Stimulated activated naive CD4-positive, alpha-beta T cell (primary cell): Measurements from ENCODE around the gene RNGTT.
"Not testable (repeated sequence)": the region's sequence is repeated elsewhere in the genome, so short reads cannot be mapped to it uniquely, and the experiment has no call there.

Experiments used
- DNase-seq, 6 experiments: peaks; one replicate each; lab custom pipeline; 2025; lab: John Stamatoyannopoulos, UW

RNGTT gene

DNA sequence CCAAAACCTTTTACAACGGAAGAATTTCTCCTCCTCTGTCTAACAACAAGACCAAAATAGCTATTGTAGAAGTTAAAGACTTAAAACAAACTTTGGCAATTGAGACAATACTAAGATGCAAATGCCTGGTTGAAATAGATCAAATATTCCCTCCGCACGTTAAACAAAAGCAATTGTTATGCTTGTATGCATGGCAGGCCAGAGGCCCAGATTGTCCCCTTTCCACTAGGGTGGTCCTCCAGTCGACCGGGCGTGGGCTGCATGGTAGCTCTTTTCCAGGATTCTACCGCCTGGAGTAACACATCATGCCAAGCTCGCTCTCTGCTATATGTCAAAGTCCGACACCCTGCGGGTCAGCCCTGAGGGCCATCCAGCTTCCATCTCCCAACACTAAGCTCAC is 234.7 kb downstream of the RNGTT start:
- no peak for DNase-seq

GRCh38 chr6:88726409-88726808 is 237.0 kb downstream of the RNGTT start:
- DNase-seq = not testable (repeated sequence)

DNA sequence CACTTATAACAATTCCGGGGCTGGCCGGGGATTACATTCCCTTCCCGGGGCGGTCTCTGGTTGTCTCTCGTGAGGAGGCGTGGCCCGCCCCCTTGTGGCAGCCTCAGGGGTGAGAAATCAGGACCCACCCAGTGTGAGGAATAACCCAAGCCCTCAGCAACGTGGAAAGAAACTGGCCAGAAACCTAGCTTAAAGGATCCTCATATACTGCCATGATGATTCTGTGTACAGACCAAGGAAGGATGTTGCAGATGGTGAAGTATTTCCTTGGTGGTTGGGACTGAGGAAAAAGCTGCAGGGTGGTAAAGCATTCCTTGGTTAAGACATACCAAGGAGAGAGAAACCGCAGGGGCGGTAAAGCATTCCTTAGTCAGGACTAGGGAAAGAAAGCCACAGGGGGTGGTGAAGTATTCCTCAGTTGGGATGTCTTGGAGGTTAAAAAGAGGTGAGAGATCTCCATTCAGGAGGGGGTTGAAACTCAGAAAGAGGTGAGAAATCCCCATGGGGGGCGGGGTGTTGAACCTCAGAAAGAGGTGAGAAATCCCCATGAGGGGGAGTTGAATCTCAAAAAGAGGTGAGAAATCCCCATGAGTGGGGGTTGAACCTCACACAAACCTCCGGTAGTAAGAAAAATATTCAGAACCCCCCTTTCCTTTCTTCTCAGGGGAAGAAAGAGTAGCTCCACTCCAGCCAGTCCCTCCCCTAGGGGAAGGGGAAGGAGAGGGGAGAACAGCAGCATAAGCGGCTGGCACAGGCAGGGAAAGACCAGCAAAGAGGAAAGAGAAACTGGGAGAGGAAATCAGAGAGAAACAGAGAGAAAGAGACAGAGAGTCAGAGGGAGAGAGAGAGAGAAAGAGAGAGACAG is 238.1 kb downstream of the RNGTT start:
- no peak for DNase-seq

- DNase-seq = no peak
Observed at GRCh38 chr6:88722686-88723085, 240.7 kb downstream of the RNGTT start.

GRCh38 chr6:88716399-88716798 is 247.0 kb downstream of the RNGTT start:
- DNase-seq = not testable (repeated sequence)

DNA sequence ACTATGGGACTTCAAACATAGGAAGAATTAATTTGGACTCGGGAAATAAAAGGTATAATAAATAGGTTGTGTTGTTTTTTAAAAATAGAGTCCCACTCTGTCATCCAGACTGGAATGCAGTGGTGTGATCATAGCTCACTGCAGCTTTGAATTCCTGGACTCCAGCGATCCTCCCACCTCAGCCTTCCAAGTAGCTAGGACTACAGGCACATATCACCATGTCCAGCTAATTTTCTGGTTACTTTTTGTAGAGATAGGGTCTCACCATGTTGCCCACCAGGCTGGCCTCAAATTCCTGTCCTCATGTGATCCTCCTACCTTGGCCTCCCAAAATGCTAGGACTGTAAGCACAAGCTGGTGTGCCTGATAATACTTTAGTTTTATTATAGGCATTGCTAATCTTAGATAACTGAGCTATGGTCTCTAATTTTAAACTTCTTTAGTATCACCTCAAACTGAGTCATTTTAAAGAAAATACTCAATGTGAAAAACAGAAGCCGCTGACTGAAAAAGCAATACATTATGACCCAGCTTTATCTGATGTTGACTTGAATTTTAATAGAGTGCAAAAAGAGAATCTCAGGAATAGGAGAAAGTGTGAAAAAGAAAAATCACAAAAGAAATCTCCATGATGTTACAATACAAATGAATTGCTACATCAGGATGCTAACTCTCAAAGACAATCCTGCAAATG is 251.0 kb downstream of the RNGTT start:
- DNase-seq = no peak

DNA sequence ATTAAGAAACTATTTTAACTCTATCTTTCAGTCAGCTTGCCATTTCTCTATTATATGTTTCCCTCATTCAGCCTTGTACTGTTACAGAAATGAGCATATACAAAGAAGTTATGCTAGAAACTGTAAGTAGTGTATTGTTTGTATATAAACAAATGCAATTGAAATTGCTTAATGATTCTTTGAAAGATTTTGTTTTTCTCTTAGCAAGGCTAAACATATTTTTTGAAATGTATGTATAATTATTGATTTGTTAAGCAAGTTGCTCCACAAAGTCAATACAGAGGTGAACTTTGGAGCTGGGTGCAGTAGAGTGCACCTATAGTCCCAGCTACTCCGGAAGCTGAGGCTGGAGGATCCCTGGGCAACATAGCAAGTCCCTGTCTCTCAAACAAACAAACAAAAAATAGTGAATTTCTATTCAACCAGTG is 253.6 kb downstream of the RNGTT start:
- no peak for DNase-seq

- DNase-seq = no peak
Observed at GRCh38 chr6:88708197-88708744, 255.1 kb downstream of the RNGTT start.

DNA sequence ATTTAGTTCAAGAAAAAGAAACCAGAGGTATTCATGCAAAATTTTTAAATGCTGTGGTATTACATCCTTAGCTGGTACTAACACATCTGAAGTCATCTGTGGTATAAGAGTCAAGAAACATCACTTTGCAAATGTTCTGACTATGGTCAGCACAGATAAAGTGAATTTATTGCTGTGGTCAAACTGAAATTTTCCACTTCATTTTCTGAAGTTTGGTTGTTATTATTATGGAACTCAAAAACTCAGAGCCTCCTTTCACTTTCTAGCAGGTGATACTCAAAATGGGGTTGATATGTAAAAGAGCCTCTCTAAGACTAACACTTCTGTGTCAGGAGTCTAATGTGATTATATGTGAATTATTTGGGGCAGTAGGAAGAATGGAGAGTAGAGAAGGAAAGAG is 257.8 kb downstream of the RNGTT start:
- no peak for DNase-seq

DNA sequence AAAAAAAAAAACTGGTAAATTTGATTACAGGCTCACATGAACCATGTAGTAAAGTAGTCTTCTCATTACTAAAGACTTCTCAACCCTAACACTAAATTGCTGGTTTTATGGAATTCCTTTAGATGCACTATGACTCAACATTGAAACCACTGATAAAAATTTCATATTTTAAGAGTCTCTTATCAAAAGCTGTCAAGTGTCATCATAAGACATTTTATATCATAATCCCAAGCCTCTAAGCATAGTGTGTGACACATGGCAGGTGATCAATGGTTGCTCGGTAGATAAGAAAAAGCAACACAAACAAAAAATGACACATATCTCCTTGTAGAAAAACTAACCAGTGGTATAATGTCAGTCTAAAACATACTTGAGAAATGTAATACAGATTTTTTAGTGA is 258.4 kb downstream of the RNGTT start:
- no peak for DNase-seq

DNA sequence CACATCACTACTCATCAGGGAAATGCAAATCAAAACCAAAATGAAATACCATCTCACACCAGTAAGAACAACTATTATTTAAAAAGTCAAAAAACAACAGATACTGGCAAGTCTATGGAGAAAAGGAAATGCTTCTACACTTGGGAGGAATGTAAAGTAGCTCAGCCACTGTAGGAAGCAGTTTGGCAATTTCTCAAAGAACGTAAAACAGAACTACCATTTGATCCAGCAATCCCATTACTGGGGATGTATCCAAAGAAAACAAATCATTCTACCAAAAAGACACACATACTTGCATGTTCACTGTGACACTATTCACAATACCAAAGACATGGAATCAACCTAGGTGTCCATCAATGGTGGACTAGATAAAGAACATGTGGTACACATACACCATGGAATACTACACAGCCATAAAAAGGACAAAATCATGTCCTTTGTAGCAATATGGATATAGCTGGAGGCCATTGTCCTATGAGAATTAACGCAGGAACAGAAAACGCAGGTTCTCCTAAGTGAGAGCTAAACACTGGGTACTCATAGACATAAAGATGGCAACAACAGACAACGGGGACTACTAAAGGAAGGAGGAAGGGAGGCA is 260.4 kb downstream of the RNGTT start:
- no peak for DNase-seq

DNA sequence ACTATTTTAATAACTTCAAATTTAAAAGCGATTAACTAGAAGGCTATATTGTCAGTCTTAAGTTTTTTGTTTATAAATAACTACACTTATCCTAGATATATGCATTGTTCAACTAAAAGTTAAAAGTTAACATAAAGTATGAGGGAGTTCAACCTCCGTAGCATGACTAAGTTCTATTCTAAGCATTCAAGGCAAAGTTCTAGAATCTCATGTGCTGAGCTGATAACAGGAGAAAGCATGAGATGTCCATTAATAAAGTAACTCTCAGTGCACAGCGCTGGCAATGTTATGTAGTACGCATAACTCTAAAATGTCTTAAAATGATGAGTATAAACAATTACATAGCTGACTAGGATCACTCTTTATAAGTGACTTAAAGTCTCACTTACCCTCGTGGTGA is 264.8 kb downstream of the RNGTT start:
- no peak for DNase-seq

DNA sequence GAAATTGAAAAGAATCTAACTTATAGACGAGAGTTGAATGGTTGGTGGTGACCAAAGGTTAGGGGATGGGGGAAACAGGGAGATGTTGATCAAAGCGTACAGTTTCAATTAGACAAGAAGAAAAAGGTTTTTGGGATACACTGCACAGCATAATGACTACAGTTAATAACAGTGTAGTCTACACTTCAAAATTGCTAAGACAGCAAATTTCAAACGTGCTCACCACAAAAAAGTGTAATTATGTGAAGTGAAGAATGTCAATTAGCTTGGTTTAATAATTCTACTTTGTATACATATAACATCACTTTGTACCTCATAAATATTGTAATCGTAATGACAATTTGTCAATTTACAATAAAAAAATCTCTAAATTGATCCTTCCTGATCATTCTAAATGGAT is 267.5 kb downstream of the RNGTT start:
- no peak for DNase-seq

DNA sequence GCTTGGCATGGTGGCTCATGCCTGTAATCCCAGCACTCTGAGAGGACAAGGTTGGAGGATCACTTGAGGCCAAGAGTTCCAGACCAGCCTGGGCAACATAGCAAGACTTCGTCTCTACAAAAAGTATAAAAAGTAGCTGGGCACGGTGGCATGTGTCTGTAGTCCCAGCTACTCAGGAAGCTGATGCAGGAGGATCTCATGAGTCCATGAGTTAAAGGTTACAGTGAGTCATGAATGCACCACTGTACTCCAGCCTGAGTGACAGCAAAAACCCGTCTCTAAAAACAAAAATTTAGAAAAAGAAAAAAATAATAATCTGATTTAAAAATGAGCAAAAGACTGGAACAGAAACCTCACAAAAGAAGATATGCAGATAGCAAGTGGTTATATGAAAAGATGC is 279.7 kb downstream of the RNGTT start:
- no peak for DNase-seq

- DNase-seq = no peak
Observed at GRCh38 chr6:88680654-88681053, 282.8 kb downstream of the RNGTT start.

GRCh38 chr6:88679841-88680240 is 283.6 kb downstream of the RNGTT start:
- DNase-seq = no peak

DNA sequence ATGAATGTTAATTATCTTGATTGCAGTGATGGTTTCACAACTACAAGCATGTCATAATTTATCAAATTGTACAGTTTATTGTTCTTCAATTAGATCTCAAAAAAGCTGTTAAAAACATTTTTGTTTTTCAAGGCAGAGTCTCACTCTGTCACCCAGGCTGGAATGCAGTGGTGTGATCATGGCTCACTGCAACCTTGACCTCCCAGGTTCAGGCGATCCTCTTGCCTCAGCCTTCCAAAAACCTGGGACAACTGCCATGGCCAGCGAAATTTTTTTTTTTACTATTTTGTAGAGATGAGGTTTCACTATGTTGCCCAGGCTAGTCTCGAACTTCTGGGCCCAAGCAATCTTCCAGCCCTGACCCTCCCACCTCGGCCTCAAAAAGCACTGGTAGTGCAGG is 286.1 kb downstream of the RNGTT start:
- no peak for DNase-seq

DNA sequence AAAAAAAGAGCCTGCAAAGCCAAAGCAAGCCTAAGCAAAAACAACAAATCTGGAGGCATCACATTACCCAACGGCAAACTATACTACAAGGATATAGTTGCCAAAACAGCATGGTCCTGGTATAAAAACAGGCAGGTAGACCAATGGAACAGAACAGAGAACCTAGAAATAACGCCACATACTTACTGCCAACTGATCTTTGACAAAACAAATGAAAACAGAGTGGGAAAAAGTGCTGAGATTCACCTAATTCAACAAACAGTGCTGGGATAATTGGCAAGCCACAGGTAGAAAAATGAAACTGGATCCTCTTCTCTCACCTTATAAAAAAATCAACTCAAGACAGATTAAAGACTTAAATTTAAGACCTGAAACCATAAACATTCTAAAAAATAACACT is 291.8 kb downstream of the RNGTT start:
- no peak for DNase-seq

DNA sequence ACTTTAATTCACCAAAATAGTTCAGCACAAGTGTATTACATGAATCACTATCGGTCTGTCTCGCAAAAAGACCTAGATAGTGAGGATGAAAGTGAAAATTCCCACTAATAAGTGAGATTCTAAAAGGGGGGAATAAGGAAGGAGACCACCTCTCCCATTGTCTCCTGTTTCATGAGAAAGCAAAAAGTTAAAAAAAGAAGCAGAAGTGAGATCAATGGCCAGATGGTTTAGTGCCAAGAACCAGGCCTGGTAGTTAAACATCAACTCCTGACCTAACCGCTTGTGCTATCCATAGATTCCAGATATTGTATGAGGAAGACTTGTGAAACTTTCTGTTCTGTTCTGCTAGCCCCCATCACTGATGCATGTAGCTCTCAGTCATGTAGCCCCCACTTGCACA is 293.0 kb downstream of the RNGTT start:
- DNase-seq = no peak

DNA sequence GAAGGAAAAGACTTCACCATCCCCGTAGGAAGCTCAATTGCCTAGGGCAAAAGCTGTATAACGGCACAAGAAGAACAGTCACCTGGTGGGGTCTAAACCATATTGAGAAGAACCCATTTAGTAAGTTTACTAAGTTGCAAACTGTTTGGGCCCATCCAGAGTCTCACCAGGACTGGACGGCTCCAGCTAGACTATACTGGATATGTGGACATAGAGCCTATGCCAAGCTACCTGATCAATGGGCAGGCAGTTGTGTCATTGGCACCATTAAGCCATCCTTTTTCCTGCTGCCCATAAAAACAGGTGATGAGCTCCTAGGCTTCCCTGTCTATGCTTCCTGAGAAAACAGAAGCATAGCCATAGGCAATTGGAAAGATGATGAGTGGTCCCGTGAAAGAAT is 293.9 kb downstream of the RNGTT start:
- DNase-seq = no peak

DNA sequence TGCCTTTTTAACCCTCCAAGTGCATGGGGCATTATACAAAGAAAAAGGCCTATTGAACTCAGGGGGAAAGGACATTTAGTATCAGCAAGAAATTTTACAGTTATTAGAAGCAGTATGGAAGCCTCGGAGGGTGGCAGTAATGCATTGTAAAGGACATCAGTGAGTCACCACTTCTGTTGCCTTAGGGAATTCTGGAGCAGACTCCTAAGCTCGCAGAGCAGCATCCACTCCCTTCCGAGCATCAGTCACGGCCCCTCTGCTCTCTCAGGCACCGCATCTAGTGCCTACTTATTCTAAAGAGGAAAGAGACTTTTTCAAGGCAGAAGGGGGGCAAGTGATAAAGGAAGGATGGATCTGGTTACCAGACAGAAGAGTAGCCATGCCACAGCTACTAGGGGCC is 296.5 kb downstream of the RNGTT start:
- no peak for DNase-seq

DNA sequence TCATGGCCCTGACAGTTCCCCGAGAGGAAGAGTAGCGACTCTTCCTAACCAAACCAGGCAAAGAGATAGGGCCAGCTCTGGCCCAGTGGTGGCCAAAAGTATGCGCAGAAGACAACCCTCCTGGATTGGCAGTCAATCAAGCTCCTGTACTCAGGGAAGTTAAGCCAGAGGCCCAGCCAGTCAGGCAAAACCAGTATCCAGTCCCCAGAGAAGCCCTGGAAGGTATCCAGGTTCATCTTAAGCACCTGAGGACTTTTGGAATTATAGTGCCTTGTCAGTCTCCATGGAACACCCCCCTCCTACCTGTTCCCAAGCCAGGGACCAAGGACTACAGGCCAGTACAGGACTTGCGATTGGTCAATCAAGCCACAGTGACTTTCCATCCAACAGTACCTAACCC is 298.3 kb downstream of the RNGTT start:
- DNase-seq = no peak

- no peak for DNase-seq
Observed at GRCh38 chr6:88663801-88664200, 299.6 kb downstream of the RNGTT start.
